Activated CD8-positive, alpha-beta T cell treated with anti-CD3 and anti-CD28 coated beads for 36 hours (primary cell): ENCODE results near the gene ALDOC. TPM values are rescaled to one million over a fixed set of nuclear protein-coding genes. Genes with fewer than 3 reads are reported as not detected.

ENCODE experiments used
- ATAC-seq: fragments of 200-7000 bp; cut with Tn5 transposase; one replicate; pipeline ENCODE4 v1.10.0; 2021; ENCODE audit warnings: mild to moderate bottlenecking, moderate library complexity
- CTCF ChIA-PET: fragments of 350-600 bp; sonication (Branson Sonifier 250); formaldehyde crosslinking; loops from one replicate; lab custom pipeline; 2021; ENCODE audit warnings: antibody characterized with exemption; lab: Charles Lee
- POLR2A ChIA-PET: fragments of 350-600 bp; sonication (Branson Sonifier 250); formaldehyde crosslinking; loops from one replicate; lab custom pipeline; 2021; ENCODE audit warnings: antibody characterized with exemption; lab: Charles Lee
- DNase-seq: peaks from one replicate; pipeline ENCODE4 v3.0.0-alpha.2; 2020
- H3K27ac Mint-ChIP-seq: one replicate; pipeline ENCODE4 v1.8.0; 2021; ENCODE audit warnings: mild to moderate bottlenecking, mixed read lengths
- H3K27me3 Mint-ChIP-seq: one replicate; pipeline ENCODE4 v1.8.0; 2021; ENCODE audit warnings: mixed read lengths
- H3K36me3 Mint-ChIP-seq: one replicate; pipeline ENCODE4 v1.8.0; 2021; ENCODE audit warnings: low read depth, mixed read lengths
- H3K4me1 Mint-ChIP-seq: one replicate; pipeline ENCODE4 v1.8.0; 2021; ENCODE audit warnings: low read depth, mixed read lengths
- H3K4me3 Mint-ChIP-seq: one replicate; pipeline ENCODE4 v1.8.0; 2021; ENCODE audit warnings: mild to moderate bottlenecking, moderate library complexity, mixed read lengths
- H3K9me3 Mint-ChIP-seq: one replicate; pipeline ENCODE4 v1.8.0; 2021; ENCODE audit warnings: mixed read lengths
- CTCF ChIP-seq: fragments of 200-600 bp; IDR thresholded peaks from one replicate; pipeline ENCODE4 v1.8.0; 2022; ENCODE audit warnings: antibody characterized with exemption, mild to moderate bottlenecking
- intact Hi-C: fragments of 100-400 bp; cut with micrococcal nuclease; formaldehyde crosslinking; loops from one replicate; pipeline ENCODE4 v1.10.0; 2022
- total RNA-seq, 2 experiments: library from RNA; stranded (reverse); gene quantifications; one replicate each; pipeline ENCODE4 v1.2.3, GENCODE V29; 2021

Gene ALDOC
- total RNA-seq, 2 experiments from 2014 or later = 142 to 146 TPM

DNA sequence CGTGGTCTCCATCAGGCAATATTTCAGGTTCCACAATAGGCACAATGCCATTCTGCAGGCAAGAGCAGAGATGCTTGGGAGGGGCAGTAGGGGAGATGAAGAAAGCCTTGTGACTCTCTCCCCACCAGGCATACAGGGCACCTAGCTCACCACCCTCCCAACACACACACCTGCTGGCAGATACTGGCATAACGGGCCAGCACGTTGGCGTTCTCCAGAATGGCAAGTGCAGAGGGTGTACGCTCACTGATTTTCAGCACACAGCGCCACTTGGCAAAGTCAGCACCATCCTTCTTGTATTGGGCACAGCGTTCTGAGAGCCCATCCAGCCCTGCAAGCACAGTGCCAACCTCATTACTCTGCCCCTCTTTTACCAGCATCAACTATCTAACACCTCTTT lies 2.2 kb downstream of the ALDOC start:
- peaks cover 43% of the 10 kb centered on the region for H3K4me1 Mint-ChIP-seq
- no peak for DNase-seq
- H3K9me3 Mint-ChIP-seq = no peaks in the 10 kb centered on the region
- no peak overlapping the region for H3K27ac Mint-ChIP-seq
- intact Hi-C loops = no loop called here
- H3K4me3 Mint-ChIP-seq = peak overlapping the region; percentile 10
- ChIA-PET CTCF (interaction anchor here (0.7 to 1.7 kb wide), 2 partner anchors 11 to 24 kb away, joined by 3 to 4 read pairs; no protein-coding TSS in a partner anchor), POLR2A (interaction anchor here (1.3 to 1.6 kb wide), 2 partner anchors 16 to 38 kb away, joined by 3 to 5 read pairs; no protein-coding TSS in a partner anchor)
- ATAC-seq = no peak
- H3K36me3 Mint-ChIP-seq = peaks cover 56% of the 10 kb centered on the region
- H3K27me3 Mint-ChIP-seq = no peaks in the 10 kb centered on the region
- TF ChIP-seq CTCF = no peak

DNA sequence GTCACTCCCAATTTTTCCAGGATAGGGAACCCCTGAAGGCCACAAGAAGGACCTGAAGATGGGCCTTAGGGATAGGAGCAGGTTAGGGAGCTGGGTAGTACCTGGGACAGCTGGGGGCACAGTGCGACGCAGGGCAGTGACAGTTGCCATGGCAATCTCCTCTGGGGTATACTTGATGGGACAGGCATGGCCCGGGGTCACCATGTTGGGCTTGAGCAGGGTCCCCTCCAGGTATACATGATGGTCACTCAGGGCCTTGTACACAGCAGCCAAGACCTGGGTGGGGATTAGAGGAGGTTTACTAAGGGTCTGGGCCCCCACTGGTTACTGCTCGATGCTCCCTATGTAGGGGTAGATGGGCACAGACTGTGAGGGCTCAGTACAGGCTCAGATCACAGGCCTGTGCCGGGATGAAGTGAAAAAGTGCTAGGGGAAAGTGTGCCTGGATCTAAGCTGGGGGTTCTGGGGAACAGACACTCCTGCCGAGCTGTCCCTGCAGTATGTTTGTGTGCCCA lies 2.7 kb downstream of the ALDOC start:
- ATAC-seq = no peak
- no peaks in the 10 kb centered on the region for H3K9me3 Mint-ChIP-seq
- no peak overlapping the region for H3K4me3 Mint-ChIP-seq
- peaks cover 41% of the 10 kb centered on the region for H3K4me1 Mint-ChIP-seq
- H3K27me3 Mint-ChIP-seq = no peaks in the 10 kb centered on the region
- intact Hi-C loops = no loop called here
- peak; percentile 7 for TF ChIP-seq CTCF
- no peak for DNase-seq
- no peak overlapping the region for H3K27ac Mint-ChIP-seq
- ChIA-PET POLR2A (interaction anchor here (1.3 kb wide), 1 partner anchor 37 kb away, joined by 3 read pairs; no protein-coding TSS in a partner anchor), CTCF (interaction anchor here (1.8 kb wide), 1 partner anchor 34 kb away, joined by 4 read pairs; no protein-coding TSS in a partner anchor)
- H3K36me3 Mint-ChIP-seq = peaks cover 53% of the 10 kb centered on the region

DNA sequence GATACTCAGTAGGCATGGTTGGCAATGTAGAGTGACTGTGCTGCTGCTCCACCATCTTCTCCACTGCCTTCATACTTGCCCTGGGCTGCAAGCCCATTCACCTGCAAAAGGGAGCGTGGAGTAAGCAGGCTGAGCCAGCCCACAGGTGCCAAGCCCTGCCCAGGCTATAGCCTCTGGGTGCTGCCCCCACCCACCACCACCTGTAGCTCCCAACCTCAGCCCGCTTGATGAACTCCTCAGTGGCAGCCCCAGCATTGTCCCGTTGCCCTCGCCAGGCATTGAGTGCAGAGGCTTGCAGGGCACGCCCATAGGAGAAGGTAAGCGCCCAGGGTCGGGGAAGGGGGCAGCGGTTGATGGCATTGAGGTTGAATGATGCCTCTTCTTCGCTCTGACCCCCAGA lies 3.2 kb downstream of the ALDOC start:
- Mint-ChIP-seq H3K27ac (no peak overlapping the region), H3K4me3 (no peak overlapping the region), H3K36me3 (peaks cover 49% of the 10 kb centered on the region), H3K4me1 (peaks cover 42% of the 10 kb centered on the region), H3K27me3 (no peaks in the 10 kb centered on the region), H3K9me3 (no peaks in the 10 kb centered on the region)
- no peak for TF ChIP-seq CTCF
- no peak for DNase-seq
- CTCF ChIA-PET = interaction anchor here (1.8 to 4.0 kb wide), 2 partner anchors 25 to 33 kb away, joined by 4 to 31 read pairs; no protein-coding TSS in a partner anchor
- no peak for ATAC-seq
- POLR2A ChIA-PET = interaction anchor here (0.8 to 3.4 kb wide), 3 partner anchors 9 to 217 kb away, joined by 3 to 14 read pairs (median 3); no protein-coding TSS in a partner anchor
- intact Hi-C loops = no loop called here

DNA sequence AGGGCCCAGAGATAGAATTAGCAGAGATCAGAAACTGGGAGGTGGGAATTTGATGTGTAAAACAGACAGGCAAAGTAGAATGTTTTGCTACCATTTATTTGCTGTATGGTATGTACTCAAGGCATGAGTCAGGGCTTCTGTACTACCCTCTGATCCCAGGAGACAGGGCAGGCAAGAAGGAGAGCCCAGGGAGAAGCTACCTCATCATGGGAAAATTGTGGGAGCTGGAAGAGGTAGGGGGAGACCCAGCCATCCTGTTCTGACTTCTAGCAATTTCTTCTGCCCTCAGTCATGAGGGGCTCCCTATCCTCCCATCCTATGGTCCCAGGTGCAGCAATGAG lies 3.7 kb downstream of the ALDOC start:
- intact Hi-C loops = no loop called here
- peaks cover 45% of the 10 kb centered on the region for H3K4me1 Mint-ChIP-seq
- H3K4me3 Mint-ChIP-seq = no peak overlapping the region
- no peaks in the 10 kb centered on the region for H3K27me3 Mint-ChIP-seq
- no peak for DNase-seq
- CTCF ChIA-PET = interaction anchor here (1.8 to 4.0 kb wide), 2 partner anchors 24 to 33 kb away, joined by 4 to 31 read pairs; no protein-coding TSS in a partner anchor
- no peak for ATAC-seq
- H3K36me3 Mint-ChIP-seq = peaks cover 47% of the 10 kb centered on the region
- H3K9me3 Mint-ChIP-seq = no peaks in the 10 kb centered on the region
- no peak for TF ChIP-seq CTCF
- no peak overlapping the region for H3K27ac Mint-ChIP-seq
- POLR2A ChIA-PET = interaction anchor here (0.8 to 4.6 kb wide), 4 partner anchors 9 to 217 kb away, joined by 3 to 22 read pairs (median 8); no protein-coding TSS in a partner anchor
